ENCODE data around the gene TIMM22.
"Not testable (repeated sequence)": the region's sequence is repeated elsewhere in the genome, so short reads cannot be mapped to it uniquely, and the experiment has no call there.

The TIMM22 gene

GRCh38 chr17:1040216-1040600 lies 43.3 kb downstream of the TIMM22 start:
- DNase-seq = no peak

GRCh38 chr17:1041746-1042145 lies 44.8 kb downstream of the TIMM22 start:
- no peak for DNase-seq

- DNase-seq = no peak
These were observed 45.6 kb downstream of the TIMM22 start for GRCh38 chr17:1042486-1042885.

- DNase-seq = no peak
These were observed 46.8 kb downstream of the TIMM22 start for GRCh38 chr17:1043601-1044251.

DNA sequence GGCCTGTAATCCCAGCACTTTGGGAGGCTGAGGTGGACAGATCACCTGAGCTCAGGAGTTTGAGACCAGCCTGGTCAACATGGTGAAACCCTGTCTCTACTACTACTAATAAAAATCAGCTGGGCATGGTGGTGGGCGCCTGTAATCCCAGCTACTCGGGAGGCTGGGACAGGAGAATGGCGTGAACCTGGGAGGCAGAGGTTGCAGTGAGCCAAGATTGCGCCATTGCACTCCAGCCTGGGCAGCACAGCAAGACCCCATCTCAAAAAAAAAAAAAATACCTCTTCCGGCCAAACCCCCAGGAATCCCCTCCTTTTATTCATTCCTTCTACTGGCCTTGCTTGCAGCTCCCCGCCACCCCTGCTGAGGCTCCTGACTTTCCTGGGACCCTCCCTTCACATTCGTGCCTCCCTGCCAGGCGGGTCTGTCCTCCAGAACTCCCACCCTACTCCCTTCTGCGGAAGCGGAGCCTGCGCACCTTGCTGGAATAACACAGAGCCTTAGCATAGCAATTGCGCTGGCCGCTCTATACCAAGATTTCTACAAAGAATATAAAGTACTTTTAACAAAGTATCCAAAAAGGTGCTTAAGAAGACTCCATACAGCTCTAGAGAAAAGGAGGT lies 47.6 kb downstream of the TIMM22 start:
- DNase-seq = not testable (repeated sequence)

GRCh38 chr17:1045456-1045855 lies 48.5 kb downstream of the TIMM22 start:
- DNase-seq = no peak

DNA sequence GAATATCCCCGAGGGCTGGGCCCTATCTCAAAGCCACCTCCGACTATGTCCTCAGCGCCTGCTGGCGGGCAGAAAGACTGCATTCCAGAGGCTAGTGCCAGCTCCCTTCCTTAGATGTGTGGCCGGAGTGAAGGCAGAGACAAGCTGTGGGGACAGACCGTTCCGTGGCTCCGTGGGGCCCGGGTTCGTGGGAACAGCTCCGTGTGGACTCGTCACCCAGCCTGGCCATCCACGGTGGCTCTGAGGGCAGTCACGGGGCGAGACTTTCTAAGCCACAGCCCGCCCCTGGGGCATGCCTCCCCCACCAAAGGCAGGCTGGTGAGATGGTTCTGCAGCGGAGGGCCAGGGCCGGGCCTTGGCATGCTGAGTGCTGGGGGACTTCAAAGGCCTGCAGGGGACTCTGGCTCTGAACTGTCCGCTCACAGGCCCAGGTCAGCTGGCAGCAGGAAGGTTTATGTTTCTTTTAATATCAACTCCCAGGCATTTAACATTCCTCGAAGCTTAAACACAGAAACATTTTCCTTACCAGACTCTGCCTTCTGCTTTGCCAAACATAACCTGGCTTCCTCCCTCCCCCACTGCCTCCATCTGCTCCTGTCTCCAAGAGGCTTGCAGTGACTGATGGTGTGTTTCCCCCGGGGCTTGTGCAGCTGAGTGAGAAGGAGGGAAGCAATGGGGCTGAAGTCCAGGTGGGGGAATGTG lies 50.4 kb downstream of the TIMM22 start:
- DNase-seq = no peak

GRCh38 chr17:1047879-1048470 lies 51.0 kb downstream of the TIMM22 start:
- DNase-seq = no peak

GRCh38 chr17:1048516-1049115 lies 51.7 kb downstream of the TIMM22 start:
- not testable (repeated sequence) for DNase-seq

DNA sequence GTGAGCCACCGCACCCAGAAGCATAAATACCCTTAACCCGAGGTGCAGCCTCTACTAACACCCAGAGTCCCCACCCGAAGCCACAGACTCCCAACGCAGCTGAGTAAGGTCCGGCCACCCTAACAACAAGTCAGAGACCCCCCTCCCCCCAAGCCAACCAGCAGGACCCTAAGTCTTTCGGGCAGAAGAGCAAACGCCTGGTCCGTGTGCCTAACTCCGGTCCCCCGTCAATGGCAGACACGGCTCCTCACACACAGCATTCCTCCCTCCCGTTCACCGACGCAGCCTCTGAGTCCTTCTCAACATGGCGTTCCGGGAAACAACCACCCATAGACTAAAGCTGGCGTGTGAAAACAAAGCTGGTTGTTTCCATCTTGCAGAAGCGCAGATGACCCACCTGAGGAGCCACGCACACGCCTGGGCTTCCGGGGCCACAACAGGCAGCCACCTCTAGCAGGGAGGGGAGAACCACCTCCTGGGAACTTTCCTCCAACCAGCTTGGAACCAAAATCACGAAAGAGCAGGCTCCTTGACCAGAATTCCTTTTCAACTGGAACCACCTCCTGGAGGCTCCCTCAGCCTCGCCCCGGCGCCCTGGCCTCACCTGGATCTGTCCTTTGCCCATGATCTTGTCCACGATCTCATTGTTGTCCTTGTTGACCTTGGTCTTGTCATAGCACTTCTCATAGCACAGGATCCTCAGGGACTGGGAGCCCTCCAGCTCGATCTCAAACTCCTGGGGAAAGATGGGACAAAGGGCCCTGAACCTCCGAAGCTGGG lies 52.7 kb downstream of the TIMM22 start:
- DNase-seq = no peak

GRCh38 chr17:1050246-1050995 lies 53.5 kb downstream of the TIMM22 start:
- no peak for DNase-seq

DNA sequence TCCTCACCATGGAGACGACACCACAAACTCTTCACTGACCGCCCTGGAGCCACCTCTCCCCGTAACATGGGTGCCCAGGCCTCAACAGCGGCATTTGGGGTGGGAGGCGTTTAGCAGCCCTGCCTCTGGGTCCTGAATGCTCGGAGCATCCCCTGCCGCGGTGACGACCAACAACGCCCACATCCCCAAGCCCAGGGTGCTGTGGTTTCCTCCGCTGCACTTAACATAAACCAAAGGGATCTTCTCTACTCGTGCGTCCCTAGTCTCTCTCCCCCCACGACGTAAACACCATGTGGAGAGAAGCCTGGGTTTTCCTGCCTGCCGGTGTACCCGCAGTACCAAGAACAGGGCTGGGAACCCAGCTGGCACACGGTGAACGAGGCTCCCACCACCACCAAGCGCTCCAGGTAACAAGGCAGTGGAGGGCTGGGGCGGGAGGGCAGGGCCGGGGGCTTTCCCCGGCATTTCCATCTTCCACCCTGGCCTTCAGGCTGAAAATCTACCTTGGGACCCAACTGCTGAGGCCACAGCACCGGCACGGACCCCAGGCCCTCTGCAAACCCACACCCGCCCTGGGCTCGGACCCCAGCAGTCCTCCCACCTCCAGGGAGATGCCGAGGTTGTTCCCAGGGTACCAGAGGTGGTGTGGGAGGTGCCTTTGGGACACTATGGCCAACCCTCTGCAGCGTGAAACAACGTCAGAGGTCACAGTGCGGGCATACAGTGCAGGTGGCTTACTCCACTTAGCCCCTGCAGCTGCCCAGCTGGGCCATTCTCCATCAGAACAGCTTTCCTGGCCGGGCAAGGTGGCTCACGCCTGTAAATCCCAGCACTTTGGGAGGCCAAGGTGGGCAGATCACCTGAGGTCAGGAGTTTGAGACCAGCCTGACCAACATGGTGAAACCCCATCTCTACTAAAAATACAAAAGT lies 54.3 kb downstream of the TIMM22 start:
- no peak for DNase-seq
